Inflammatory macrophage treated with lipopolysaccharide for 4 hours (primary cell): Measurements from ENCODE around the gene ZCCHC14.
"Not testable (repeated sequence)": the region's sequence is repeated elsewhere in the genome, so short reads cannot be mapped to it uniquely, and the experiment has no call there.

Experiments used
- DNase-seq: peaks from one replicate; pipeline ENCODE4 v3.0.0-alpha.2; 2020

The ZCCHC14 gene

DNA sequence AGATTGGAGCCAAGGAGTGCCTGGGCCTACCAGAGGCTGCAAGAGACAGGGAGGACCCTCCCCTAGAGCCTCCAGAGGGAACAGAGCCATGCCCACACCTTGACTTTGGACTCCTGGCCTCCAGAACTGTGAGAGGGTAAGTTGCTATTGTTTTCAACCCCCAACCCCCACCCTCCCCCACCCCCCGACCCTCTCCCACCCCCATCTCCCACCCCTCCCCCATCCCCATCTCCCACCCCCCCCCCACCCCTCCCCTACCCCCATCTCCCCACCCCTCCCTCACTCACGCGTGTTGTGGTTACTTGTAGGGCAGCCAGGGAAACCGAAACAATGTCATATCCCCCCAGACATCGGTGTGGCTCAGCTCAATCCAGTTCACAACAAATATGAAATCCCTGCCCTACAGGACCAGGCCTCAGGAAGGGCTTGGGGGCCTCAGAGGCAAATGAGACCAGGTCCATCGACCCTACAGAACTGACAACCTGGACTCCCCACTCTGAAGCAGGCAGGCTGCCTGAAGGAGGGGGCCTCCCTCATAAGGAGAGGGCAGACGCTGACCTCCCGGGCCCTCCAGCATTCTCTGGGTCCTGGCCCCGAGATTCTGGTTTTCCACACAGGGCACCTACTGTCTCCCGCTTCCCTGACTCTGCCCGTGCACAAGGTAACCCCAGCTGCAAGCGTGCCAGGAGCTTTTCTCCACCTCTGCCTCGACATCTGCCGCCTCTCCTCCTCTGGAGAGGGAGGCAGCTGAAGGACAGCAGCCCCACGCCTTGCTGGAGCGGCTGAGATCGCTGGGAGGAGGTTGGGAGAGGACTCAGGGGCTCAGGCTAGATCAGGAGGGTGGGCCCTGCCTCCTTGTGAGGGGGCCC, 3.0 kb upstream of the ZCCHC14 start:
- DNase-seq, result no peak

DNA sequence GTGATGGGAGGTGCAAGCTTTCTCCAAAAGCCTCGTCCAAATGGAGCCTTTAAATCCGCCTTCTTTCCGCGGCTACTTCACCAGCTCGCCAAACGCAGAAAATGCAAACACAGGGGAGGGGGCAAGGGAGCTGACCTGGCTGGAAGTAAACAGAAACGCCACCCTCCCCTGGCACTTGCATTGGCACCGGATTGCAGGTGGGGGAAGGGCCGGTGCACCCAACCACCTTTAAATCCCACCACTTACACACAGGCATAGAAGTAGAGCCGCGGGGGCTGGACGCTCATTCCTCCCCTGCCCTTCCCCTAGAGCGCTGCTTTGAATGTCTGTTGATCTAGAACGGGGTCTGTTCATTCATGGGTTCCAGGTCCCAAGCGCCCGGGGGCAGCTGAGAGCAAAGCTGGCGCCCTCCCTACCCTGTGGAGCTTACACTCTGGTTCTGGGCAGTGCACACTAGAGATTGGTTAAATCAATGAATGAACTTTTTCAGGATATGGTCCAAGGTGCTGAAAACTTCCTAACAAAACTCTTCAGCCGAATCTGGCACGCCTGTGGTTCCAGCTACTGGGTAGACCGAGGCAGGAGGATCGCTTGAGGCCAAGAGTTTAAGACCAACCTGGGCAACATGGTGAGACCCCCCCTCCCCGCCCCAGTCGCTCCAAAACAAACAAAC, 920 bp upstream of the ZCCHC14 start:
- DNase-seq, result no peak

DNA sequence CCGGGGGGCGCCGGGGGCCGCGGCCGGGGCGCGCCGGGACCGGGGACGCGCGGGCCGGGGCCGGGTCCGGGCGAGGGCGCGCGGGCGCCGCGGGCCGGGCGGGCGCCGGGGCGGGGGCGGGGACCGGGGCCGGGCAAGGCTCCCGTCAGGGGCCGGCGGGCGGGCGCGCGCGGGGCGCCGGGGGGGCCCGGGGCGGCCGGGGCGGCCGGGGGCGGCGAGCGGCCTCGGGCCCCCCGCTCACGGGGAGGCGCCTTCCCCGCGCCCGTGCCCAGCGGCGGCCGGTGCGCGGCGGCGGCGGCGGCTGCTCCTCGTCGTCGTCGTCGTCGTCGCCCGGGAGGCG, 563 bp downstream of the ZCCHC14 start:
- no peak for DNase-seq

DNA sequence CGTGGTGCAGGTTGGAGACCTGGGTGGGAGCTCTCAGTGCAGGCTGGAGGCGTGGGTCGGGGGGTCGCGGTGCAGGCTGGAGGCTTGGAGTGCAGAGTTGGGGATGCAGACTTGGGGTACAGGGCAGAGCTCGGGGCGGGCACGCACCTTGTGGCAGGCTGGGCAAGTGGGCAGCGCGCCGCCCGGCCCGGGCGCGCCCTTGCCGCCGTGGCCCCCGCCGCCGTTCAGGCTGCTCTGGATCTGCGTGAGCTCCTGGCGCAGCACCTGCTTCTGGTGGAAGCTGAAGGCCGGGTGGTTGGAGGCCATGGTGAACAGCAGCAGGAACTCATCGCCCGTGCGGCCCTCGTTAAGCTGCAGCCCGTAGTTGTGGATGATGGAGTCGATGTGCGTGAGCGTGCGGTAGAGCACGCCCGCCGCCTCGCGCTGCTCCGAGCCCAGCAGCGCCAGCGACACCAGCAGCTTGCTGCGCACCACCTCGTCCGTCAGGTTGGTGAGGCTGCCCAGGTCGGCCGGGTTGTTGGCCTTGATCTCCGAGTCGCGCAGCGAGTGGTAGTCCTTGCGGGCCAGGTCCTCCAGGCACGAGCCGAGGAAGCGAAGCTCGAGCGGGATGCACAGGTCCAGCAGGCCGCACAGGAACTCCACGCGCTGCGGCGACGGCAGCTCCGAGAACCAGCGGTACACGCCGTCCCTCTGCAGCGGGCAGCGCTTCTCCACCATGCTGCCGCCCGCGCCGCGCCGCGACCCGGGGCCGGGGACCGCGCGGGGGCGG, 1.1 kb downstream of the ZCCHC14 start:
- DNase-seq, result peak; percentile 19

DNA sequence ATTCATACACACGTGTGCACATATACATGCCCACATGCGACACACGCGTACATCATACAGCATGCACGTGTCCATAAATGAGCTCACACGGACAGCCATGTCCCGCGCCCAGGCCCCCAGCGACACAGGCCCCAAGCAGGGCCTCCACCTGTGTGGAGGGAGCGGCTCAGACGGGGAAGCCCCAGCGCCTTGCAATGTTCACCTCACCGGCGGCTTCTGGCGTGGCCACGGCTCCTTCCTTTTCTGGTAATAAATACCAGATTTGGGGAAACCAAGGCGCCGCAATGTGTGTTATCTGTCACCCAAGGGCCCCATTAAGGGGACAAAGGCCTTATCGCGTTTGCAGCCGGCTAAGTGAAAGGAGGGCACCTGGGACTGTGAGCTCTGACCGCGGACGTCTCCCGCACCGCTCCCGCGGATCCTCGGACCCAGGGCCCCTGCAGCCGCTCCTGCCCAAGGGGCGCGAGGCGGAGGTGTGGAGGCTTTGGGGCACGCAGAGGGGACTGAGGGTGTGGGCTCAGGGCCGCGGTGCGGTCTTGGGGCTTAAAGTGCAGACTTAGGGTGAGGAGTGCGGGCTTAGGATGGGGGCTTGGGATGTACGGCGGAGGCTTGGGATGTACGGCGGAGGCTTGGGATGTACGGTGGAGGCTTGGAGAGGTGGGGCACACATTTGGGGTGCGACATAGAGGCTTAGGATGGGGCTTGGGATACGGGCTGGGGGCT, 1.9 kb downstream of the ZCCHC14 start:
- not testable (repeated sequence) for DNase-seq

DNA sequence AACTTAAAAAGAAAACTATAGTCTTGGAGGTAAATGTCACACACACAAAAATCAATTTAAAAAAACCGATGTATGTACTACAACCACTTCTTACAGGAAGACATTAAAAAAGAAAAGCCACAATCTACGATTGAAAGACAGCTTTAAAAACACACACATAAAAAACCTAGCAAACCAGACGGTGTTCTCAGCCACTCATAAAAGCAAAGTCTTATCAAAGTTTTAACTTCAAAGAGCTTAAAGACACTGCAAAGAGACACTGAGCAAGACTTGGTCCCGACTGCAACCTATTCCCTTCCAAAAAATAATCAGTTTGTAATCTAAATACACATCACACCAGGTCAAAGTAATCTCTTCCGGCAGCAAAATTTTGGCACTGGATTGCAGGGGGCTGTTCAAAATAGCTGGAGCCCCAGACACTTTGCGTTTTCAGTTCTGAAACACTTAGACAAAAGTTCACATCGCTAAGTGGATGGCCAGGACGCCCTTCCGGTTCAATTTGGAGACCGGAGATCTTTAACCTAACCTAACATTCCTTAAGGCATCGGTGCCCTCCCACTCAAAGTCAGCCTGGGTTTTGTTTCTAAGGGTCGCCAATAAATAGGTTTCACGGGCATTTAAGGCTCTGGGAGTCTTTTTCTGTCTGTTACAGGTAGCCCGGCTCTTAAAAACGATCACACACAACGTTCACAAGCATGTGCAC, 2.6 kb downstream of the ZCCHC14 start:
- DNase-seq, result no peak

DNA sequence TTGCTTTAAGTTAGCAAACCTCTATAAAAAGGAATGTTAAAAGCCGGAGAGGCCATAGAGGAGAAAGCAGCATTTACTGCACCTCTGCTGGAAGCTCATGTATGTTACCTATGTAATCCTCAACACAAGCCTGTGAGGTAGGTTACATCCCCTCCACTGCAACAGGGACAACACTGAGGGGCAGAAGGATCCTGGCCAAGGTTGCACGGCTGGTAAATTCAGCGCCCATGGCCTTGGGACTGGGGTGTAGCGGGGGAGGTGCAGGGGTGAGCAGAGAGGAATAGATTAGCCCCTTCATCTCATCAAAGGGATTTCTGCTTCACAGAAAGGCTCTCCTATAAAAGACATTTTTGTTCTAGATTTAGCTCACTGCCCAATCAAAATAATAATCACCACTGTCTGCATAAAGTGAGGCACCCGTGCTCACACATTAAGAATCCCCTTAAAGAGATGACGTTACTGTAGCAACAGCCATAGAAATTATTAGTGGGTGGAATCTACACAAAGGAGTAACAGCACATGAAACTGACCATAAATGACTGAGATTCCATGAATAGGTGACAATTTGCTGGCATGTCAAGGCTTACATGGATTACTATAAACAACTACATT, 3.3 kb downstream of the ZCCHC14 start:
- no peak for DNase-seq

DNA sequence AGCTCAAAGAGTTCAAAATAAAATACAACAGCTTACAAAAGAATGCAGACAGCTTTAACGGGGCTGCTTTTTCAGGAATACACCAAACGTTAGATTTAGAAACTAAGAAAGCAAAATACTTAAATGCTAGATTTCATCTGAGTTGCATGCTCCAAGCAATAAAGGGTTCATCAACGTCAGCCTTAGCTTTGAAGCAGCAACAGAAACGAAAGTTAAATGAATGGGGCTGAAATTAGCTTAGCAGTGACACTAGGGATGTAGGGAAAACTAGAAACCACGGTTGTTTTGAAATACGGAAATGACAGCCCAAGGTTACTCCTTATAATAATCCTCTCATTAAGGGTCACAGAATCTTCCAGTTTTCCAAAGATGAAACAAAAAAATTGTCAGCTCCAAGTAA, 3.9 kb downstream of the ZCCHC14 start:
- peak; percentile 58 for DNase-seq

DNA sequence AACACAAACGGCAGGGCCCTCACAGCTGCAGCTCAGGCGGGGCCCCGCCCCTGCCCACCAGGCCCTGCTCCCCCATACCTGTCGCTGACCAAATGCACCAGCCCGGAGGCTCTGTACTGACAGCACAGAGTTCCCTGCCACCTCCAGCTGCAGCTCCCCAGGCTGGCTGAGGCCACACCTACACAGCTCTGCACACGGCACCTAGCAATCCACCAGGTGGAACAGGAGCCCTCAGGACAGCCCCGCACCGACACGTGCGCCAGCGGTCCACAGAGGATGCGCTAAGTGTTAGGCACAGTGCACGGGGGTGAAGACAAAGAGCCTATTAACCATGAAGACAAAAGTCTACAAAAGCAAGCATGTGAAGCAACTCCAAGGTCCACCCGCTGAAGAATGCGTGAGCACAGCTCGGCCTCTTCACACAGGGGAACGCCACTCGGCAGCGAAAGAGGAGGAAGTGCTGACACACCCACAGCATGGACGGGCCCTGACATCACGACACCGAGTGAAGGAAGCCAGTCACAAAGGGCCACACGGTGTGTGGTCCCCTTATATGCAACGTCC, 5.4 kb downstream of the ZCCHC14 start:
- DNase-seq, result peak; percentile 84

DNA sequence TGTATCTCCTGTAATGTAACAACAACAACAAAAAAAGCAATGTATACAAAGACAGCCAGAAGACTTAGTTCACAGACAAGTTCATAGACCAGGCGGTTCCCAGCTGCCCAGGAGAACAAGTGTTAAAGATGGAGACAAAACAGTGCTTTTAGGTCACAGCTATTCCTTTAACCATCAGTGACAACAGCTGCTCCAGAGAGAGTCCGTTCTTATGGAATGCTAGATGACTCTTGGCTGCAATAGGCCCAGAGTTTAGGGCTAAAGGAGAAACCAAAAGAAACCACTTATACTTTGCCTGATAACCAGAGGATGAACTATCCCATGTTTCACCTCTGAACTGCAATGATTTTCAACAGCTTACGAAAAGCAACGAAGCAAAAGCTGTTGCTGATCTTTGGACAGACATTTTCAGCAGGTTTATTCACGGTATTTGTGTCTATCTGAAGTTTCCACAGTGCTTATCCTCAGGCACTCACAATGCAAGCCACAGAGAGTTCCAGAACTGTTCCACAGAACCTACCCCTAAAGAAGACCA, 6.0 kb downstream of the ZCCHC14 start:
- DNase-seq, result no peak

DNA sequence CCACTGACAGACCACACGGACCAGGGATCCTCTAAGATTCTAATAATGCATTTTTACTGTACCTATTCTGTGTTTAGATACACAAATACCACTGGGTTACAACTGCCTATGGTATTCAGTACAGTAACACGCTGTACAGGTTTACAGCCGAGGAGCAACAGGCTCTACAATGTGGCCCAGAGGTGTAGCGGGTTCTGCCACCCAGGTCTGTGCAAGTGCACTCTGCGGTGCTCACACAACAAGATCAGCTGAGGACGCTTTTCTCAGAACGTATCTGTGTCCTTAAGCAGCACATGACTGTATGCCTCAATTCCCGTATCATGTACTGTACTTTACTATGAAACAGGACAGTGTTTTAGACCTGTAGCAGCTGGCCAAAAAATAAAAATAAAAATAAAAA, 6.5 kb downstream of the ZCCHC14 start:
- no peak for DNase-seq

DNA sequence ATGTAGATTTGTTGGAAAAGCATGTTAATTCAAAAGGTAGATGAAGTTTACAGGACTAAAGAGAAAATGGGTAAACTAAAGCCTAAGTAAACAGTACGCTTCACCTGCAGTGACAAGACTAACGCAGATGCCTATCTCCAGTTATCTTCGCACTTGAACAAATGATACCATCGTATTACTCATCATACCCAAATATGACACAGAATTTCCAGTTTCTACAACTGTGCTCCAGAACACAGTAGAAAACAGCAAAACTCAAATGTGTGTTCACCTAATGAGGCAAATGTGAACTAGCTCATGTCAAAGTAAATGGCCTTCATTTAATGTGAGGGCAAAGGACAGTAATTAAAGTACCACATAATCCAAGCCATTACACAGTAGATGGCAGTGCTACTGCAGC, 7.0 kb downstream of the ZCCHC14 start:
- not testable (repeated sequence) for DNase-seq

DNA sequence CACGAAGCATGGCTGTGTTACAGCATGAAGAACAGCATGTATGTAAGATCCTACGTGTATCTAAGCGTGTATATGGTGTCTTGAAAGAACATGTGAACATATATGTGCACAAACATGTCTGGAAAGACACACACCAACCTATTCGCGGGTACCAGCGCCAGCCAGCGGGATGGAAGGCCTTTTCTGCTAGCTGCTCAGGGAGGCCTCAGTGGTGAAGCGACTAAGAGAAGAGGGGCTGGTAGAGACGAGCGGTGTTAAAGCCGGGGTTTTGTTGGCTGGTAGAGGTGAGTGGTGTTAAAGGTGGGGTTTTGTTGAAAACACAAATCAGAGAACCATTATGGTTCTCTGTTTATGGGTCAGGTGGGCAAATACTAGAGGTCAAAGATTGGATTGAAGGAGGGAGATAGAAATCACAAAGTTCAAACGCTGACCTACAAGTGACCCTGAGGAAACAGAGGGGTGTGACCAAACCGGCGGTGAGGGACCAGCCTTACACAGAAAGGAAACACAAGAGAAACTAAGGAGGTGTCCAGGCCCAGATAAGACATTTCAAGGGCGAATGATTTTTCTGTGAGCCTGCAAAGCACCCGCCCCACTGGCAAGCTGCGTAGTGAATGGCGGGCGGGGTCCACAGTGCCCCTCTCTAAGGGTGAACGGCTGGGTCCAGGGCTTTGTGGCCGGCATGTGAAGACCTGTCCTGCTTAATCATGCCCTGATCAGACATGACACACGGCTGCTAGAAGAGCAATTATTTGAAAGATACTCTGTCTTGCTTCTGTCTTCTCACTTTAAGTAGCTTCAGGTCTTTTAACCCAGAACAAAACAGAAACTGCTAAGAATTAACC, 8.1 kb downstream of the ZCCHC14 start:
- DNase-seq, result no peak

DNA sequence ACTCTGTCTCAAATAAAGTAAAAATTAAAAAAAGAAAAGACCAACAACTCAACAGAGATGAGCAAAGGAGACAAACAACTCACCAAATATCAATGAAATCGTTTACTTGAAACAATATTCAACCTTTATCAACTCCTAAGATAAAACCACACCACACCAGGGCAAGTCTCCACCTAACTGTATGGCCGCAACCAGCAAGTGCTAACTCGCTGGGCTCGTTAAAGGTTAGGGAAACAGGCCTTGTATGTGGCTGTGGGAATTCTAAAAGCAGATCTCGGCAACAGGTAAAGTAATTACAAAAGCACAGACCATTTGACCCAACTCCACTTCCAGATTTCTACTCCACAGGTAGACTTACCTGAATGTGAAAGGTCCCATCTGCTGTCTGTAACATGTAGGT, 9.3 kb downstream of the ZCCHC14 start:
- no peak for DNase-seq

DNA sequence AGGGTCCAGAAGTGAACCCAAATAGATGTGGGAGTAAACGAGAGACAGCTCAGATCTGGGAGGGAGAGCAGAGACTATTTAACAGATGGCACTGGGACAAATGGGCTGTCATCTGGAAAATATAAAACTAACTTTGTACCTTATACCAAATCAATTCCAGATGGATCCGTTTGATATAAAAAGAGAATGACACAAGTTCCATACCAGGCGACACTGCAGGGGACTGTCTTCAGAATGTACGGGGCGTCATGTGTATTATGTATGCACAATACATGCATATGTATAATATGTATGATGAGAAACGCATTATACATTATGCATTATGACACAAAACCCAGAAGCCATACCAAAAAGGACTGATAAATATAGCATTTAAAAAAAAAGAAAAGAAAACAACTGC, 10.2 kb downstream of the ZCCHC14 start:
- DNase-seq, result not testable (repeated sequence)

DNA sequence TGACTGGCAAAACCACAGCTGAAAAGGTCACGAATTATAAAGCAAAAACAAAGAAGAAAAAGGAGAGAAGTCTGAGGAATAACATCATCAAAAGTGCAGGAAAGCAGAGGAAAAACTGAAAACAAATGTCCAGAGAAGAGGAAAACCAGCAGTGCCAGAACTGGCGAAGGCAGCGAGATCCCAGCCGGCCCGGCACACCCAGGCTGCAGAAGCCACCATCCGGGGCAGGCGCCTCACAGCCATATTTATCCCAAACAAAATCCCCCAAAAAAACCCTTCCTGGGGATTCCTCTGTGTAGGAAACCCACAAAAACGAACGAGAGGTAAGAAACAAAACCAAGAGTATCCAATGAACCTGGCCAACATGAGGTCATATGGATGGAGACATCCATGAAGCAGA, 10.6 kb downstream of the ZCCHC14 start:
- DNase-seq, result no peak

DNA sequence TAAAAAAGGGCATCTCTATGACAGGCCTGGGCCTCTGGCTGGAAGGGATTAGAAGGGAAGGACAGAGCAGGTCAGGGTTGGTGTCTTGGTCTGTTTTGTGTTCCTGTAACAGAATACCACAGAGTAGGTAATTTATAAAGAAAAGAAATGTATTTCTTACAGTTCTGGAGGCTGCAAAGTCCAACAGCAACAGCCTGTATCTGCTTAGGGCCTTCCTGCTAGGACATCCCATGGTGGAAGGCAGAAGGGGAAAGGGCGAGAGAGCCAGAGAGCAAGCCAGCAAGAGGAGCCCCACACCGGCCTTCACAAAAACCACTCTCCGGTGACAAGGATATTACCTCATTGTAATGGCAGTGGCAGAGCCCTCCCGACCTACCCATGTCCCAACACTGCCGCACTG, 11.1 kb downstream of the ZCCHC14 start:
- not testable (repeated sequence) for DNase-seq

DNA sequence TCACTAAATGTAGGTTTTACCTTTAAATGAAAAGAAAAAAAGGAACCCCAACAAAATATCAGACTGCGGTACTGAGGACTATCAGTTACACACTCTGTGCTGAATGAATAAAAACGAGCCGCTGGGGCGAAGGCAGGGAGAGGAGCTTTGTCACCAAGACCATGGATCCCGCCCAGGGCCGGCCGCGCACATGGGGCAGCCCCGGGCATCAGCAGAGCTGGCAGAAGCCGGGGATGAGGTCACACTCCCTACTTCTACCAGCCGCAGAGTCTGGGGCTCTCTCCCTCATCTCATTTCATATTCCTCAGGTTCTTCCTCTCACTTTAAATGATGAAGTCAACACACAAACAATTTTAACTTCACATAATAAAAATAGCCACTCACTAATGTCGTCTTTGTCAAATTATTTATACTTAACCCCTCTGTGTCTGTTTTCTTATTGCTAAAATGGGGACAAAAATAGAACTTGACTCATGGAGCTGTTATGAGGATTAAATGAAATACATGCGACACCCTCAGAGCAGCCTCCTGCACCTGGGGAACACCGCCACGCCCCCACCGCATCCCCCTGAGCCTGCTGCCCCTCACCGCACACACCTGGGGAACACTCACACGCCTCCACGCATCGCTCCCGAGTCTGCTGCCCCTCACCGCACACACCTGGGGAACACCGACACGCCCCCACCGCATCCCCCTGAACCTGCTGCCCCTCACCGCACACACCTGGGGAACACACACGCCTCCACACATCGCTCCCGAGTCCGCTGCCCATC, 15.4 kb downstream of the ZCCHC14 start:
- not testable (repeated sequence) for DNase-seq

DNA sequence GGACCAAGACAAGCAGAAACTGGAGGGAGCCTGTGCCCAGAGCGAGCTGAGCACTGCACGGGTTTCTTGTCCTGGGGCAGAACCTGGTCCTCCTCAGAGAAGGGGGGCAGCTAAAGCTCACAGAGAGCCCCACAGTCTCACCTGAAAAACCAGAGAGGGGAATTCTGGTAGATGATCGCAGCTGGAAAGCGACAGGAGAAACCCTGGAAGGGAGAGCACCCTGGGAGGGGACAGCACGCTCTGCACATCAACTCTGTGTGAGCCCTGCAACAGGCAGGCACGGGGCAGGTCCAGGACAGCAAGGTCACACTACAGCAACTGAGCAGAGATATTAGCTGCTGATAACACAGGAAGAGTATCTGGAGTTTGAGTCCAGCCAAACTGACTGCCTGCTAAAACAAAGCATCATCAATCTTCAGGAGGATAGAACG, 18.2 kb downstream of the ZCCHC14 start:
- DNase-seq, result no peak

DNA sequence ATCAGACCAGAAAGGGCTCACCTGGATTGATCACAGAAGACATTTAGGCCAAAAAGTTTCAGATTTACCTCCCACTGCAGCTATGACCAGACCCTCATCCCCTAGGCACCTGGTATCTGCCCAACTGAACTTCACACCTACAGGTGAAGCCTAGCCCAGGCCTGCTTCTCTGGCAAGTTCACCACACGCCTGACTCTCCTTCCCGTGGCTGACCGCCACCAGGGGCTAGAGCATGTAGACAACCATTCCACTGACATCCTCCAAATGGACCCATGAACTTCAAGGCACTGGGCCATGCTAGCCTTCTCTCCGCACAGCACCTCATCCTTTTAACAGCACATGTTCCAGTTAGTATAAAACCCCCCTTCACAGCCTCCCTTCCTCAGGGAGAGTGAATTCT, 18.8 kb downstream of the ZCCHC14 start:
- DNase-seq, result no peak
